OCI-LY1 (cell line): ENCODE data around the gene C3orf18.

ENCODE experiments used
- H2AFZ ChIP-seq: fragments of 200-600 bp; sonication (generic), shearing (Covaris generic); 2 replicates; pipeline ENCODE4 v1.6.0; 2014; ENCODE audit warnings: antibody characterized with exemption, mild to moderate bottlenecking, low read length
- H3F3A ChIP-seq: fragments of 200-600 bp; sonication (generic), shearing (Covaris generic); 2 replicates; pipeline ENCODE4 v1.6.0; 2014; ENCODE audit warnings: mild to moderate bottlenecking, antibody characterized with exemption, low read length, moderate library complexity; ENCODE audit not compliant: insufficient read depth
- H3K27ac ChIP-seq: fragments of 200-600 bp; sonication (generic); 2 replicates; pipeline ENCODE4 v1.5.1; 2014; ENCODE audit warnings: low read length, mixed run types, mild to moderate bottlenecking, low read depth; ENCODE audit not compliant: poor library complexity, severe bottlenecking
- H3K27me3 ChIP-seq: fragments of 200-600 bp; sonication (generic); 2 replicates; pipeline ENCODE4 v1.6.0; 2014; ENCODE audit warnings: antibody characterized with exemption, mild to moderate bottlenecking, low read length, moderate library complexity; ENCODE audit not compliant: insufficient read depth
- H3K36me3 ChIP-seq: fragments of 200-600 bp; sonication (generic); 2 replicates; pipeline ENCODE4 v1.6.1; 2014; ENCODE audit warnings: mild to moderate bottlenecking, antibody characterized with exemption, low read length, moderate library complexity, mixed read lengths; ENCODE audit not compliant: insufficient read depth
- H3K4me1 ChIP-seq: fragments of 200-600 bp; sonication (generic); 2 replicates; pipeline ENCODE4 v1.5.1; 2014; ENCODE audit warnings: mild to moderate bottlenecking, low read length, moderate library complexity; ENCODE audit not compliant: insufficient read depth, severe bottlenecking
- H3K4me2 ChIP-seq: fragments of 200-600 bp; sonication (generic), shearing (Covaris generic); 2 replicates; pipeline ENCODE4 v1.6.1; 2014; ENCODE audit warnings: low read length
- H3K4me3 ChIP-seq: fragments of 200-600 bp; sonication (generic); 2 replicates; pipeline ENCODE4 v1.5.1; 2014; ENCODE audit warnings: low read length, low read depth, mild to moderate bottlenecking, mixed read lengths; ENCODE audit not compliant: poor library complexity, severe bottlenecking
- H3K79me2 ChIP-seq: fragments of 200-600 bp; shearing (Covaris generic); 2 replicates; pipeline ENCODE4 v1.6.1; 2016; ENCODE audit warnings: mixed run types, low read length, mixed read lengths; ENCODE audit not compliant: insufficient read depth
- H3K9ac ChIP-seq: fragments of 200-600 bp; sonication (generic), shearing (Covaris generic); 2 replicates; pipeline ENCODE4 v1.6.1; 2014; ENCODE audit warnings: mild to moderate bottlenecking, low read length, mixed read lengths
- H3K9me2 ChIP-seq: fragments of 200-600 bp; sonication (generic), shearing (Covaris generic); 2 replicates; pipeline ENCODE4 v1.6.1; 2014; ENCODE audit warnings: low read depth, mild to moderate bottlenecking, low read length, mixed read lengths
- H3K9me3 ChIP-seq: fragments of 200-600 bp; shearing (Covaris generic); 2 replicates; pipeline ENCODE4 v1.6.1; 2014; ENCODE audit warnings: low read length, mixed read lengths
- H4K20me1 ChIP-seq: fragments of 200-600 bp; sonication (generic), shearing (Covaris generic); 2 replicates; pipeline ENCODE4 v1.6.0; 2016; ENCODE audit warnings: mild to moderate bottlenecking, low read length; ENCODE audit not compliant: insufficient read depth
- CTCF ChIP-seq: fragments of 200-600 bp; sonication (generic), shearing (Covaris generic); IDR thresholded peaks from 2 replicates; pipeline ENCODE4 v1.5.1; 2017; ENCODE audit warnings: mild to moderate bottlenecking, antibody characterized with exemption, low read length, moderate library complexity, mixed read lengths
- EZH2 ChIP-seq: fragments of 200-600 bp; sonication (generic), shearing (Covaris generic); IDR thresholded peaks from 2 replicates; pipeline ENCODE4 v1.8.0; 2017; ENCODE audit warnings: borderline replicate concordance, mixed run types, mild to moderate bottlenecking, antibody characterized with exemption, low read length, moderate library complexity, mixed read lengths

Gene C3orf18

GRCh38 chr3:50602595-50603191, 35.1 kb upstream of the C3orf18 start:
- no peaks in the 10 kb centered on the region for H3F3A ChIP-seq
- no peak overlapping the region for H2AFZ ChIP-seq
- no peaks in the 10 kb centered on the region for H3K9me2 ChIP-seq
- no peaks in the 10 kb centered on the region for H3K36me3 ChIP-seq
- no peak overlapping the region for H3K4me2 ChIP-seq
- no peaks in the 10 kb centered on the region for H3K79me2 ChIP-seq
- H3K4me1 ChIP-seq = no peaks in the 10 kb centered on the region
- TF ChIP-seq EZH2 (no peak), CTCF (no peak)
- no peaks in the 10 kb centered on the region for H3K27me3 ChIP-seq
- no peak overlapping the region for H3K27ac ChIP-seq
- H3K9ac ChIP-seq = no peak overlapping the region
- no peaks in the 10 kb centered on the region for H3K9me3 ChIP-seq
- no peak overlapping the region for H3K4me3 ChIP-seq
- no peaks in the 10 kb centered on the region for H4K20me1 ChIP-seq

GRCh38 chr3:50600841-50601591, 33.5 kb upstream of the C3orf18 start:
- no peak overlapping the region for H2AFZ ChIP-seq
- no peak overlapping the region for H3K4me2 ChIP-seq
- no peaks in the 10 kb centered on the region for H3K4me1 ChIP-seq

GRCh38 chr3:50600141-50600753, 32.7 kb upstream of the C3orf18 start:
- TF ChIP-seq EZH2 (no peak), CTCF (no peak)
- no peak overlapping the region for H3K27ac ChIP-seq
- no peak overlapping the region for H3K4me3 ChIP-seq
- H3K9ac ChIP-seq = no peak overlapping the region
- H3K4me1 ChIP-seq = no peaks in the 10 kb centered on the region
- no peak overlapping the region for H3K4me2 ChIP-seq
- H3K9me2 ChIP-seq = no peaks in the 10 kb centered on the region
- no peaks in the 10 kb centered on the region for H4K20me1 ChIP-seq
- no peaks in the 10 kb centered on the region for H3K79me2 ChIP-seq
- no peak overlapping the region for H2AFZ ChIP-seq
- no peaks in the 10 kb centered on the region for H3K27me3 ChIP-seq
- H3K9me3 ChIP-seq = no peaks in the 10 kb centered on the region
- H3K36me3 ChIP-seq = no peaks in the 10 kb centered on the region
- no peaks in the 10 kb centered on the region for H3F3A ChIP-seq

More at GRCh38 chr3:50600841-50601591, 33.5 kb upstream of the C3orf18 start:
- Histone ChIP-seq H3K9me3 (no peaks in the 10 kb centered on the region), H3K9me2 (no peaks in the 10 kb centered on the region), H3K4me3 (no peak overlapping the region), H3K9ac (no peak overlapping the region), H3K27me3 (no peaks in the 10 kb centered on the region), H3K79me2 (no peaks in the 10 kb centered on the region), H3K27ac (no peak overlapping the region), H3F3A (no peaks in the 10 kb centered on the region), H4K20me1 (no peaks in the 10 kb centered on the region), H3K36me3 (no peaks in the 10 kb centered on the region)
- no peak for TF ChIP-seq CTCF
- TF ChIP-seq EZH2 = no peak
